ENCODE data around the gene CLK3.
A peak's percentile ranks its signal among the peaks of the same experiment; 100 is the strongest.

DNA sequence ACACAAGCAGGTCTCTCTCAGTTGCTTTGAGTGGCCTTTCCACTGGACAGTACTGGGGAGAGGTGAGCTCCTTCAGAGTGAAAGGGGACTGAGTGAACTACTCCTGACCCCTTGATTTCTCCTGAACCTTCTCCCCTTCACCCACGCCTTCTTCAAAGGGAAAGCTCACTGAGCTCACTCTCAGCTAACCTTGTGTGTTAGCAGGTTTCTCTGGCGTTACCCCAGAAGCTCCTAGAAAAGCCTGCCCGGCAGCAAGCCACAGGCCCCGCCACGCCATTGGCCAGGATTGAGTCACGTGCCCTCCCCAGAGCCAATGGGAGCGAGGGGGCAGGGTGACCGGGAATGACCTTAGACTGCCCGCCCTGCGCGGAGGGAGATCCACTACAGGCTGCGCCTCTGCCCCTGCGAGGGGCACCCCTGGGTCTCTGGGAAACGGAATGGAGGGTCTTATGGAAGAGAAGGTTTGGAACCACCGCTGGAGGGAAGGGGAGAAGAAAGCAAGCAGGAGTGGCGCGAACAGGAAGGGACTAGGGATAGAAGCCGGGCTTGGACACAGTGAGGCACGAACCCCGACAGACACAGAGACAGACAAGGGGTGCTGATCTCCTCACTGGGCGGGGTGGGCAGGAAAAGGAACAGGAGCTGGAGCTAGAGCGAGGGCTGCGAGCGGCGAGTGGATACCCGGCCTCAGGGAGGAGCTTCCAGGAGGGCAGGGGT lies 17.4 kb upstream of the CLK3 start:
- no peak for TF ChIP-seq CTCF (IDR thresholded peaks at IDR 0.05)
- peak in 2 of 4 donors; percentile 43 to 67 for TF ChIP-seq POLR2A (IDR thresholded peaks at IDR 0.05)

Data from esophagus squamous epithelium (tissue), 4 donors.